GM19438 (cell line): ENCODE results near the gene PTPRN2.
"Not testable (repeated sequence)": the region's sequence is repeated elsewhere in the genome, so short reads cannot be mapped to it uniquely, and the experiment has no call there.

ENCODE experiments used
- ATAC-seq: cut with Tn5 transposase; IDR thresholded peaks from one replicate; pipeline ENCODE4 v1.9.1; 2021; ENCODE audit warnings: low read depth; ENCODE audit not compliant: unreplicated experiment

The PTPRN2 gene

GRCh38 chr7:157717211-157718174 is 870.1 kb downstream of the PTPRN2 start:
- ATAC-seq = no peak

DNA sequence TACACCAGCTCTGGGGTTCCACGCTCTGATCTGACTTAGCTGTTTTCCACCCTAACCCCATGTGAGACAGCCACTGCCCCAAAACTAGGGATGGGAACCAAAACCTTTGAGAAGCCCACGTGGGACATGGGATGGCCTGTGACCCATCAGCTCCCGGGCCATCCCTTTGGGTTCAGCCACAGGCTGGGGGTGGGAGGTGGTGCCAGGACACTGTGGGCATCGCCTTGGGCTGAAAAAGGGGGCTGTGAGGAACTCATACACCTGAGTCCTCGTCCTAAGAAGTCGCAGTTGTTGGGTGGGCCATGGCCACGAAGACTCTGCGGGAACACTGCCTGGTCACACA is 871.7 kb downstream of the PTPRN2 start:
- ATAC-seq = no peak

- no peak for ATAC-seq
Measured at GRCh38 chr7:157715071-157715937, 872.3 kb downstream of the PTPRN2 start.

GRCh38 chr7:157714166-157715070 is 873.2 kb downstream of the PTPRN2 start:
- ATAC-seq = no peak

DNA sequence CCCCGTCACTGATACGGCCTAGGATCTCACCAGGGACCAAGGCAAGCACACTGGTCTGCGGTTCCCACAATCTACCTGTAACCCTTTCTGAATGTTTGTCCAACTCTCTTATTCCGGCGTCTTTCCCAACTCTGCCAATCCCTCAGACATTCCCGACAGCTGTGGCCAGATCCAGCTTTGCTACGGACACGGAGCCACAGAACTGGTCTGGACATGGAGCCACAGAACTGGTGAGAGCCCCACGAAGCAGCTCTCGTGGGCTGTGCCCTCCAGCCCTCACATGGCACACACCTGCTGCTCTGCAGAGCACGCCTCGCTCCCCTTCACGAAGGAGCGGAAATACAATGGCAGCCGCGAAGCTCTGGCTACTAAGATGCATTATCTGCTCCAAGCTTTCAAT is 874.0 kb downstream of the PTPRN2 start:
- no peak for ATAC-seq

GRCh38 chr7:157712666-157713235 is 874.9 kb downstream of the PTPRN2 start:
- ATAC-seq = no peak

GRCh38 chr7:157711353-157711888 is 876.2 kb downstream of the PTPRN2 start:
- ATAC-seq = no peak

GRCh38 chr7:157710396-157710795 is 877.2 kb downstream of the PTPRN2 start:
- ATAC-seq = no peak

GRCh38 chr7:157709531-157710251 is 877.9 kb downstream of the PTPRN2 start:
- ATAC-seq = no peak

GRCh38 chr7:157708919-157709295 is 878.7 kb downstream of the PTPRN2 start:
- ATAC-seq = no peak

- no peak for ATAC-seq
Measured at GRCh38 chr7:157707983-157708918, 879.4 kb downstream of the PTPRN2 start.

GRCh38 chr7:157704365-157704764 is 883.3 kb downstream of the PTPRN2 start:
- ATAC-seq = no peak

- no peak for ATAC-seq
Measured at GRCh38 chr7:157703534-157704195, 884.0 kb downstream of the PTPRN2 start.

DNA sequence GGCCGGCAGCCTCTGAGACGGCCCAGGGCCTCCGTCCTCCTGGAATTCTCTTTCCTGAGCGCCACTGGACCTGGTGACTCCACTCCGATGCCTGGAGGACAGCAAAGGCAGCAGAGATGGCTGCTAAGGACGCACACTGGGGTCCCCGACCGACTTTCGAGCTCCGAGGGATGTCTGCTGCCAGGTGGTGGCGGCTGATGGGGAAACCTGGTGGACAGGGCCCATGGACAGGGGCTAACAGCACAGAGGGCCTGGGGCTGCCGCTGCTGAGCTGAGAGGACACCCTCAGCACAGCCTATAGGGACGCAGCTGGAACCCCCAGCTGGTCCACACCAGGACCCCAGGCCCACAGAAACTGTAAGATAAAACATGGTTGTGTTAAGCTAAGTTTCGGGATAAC is 884.5 kb downstream of the PTPRN2 start:
- no peak for ATAC-seq

DNA sequence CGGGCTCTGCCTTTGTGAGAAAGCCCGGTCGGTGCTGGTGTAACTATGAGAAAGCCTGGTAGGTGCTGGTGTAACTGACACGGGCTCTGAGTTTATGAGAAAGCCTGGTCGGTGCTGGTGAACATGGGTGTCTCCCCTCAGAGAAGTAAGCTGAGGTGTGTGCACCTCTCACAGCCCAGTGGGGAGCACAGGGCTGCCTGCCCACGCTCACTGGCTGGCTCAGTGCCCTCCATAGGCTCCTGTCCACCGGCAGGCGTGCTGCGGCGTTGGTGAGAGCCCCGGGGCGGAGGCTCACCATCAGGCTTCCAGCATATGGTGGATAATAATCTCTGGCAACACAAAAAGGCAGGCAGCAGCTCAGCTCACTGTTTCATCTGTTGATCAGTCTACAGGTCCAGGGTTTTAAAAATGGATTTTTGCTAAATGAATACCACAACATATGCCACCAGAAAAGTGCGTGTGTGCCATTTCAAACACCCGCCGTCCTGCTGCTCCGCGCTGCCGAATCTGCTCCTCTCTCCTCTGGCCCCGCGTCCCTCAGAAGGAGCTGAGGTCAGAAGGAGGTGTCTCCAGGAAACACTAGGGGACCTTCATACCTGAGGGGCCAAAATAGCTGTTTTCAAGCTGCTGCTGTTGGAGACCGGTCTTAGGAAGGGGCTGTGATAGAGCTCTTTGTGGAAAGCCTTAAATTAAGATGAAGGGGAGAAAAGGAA is 885.2 kb downstream of the PTPRN2 start:
- no peak for ATAC-seq

DNA sequence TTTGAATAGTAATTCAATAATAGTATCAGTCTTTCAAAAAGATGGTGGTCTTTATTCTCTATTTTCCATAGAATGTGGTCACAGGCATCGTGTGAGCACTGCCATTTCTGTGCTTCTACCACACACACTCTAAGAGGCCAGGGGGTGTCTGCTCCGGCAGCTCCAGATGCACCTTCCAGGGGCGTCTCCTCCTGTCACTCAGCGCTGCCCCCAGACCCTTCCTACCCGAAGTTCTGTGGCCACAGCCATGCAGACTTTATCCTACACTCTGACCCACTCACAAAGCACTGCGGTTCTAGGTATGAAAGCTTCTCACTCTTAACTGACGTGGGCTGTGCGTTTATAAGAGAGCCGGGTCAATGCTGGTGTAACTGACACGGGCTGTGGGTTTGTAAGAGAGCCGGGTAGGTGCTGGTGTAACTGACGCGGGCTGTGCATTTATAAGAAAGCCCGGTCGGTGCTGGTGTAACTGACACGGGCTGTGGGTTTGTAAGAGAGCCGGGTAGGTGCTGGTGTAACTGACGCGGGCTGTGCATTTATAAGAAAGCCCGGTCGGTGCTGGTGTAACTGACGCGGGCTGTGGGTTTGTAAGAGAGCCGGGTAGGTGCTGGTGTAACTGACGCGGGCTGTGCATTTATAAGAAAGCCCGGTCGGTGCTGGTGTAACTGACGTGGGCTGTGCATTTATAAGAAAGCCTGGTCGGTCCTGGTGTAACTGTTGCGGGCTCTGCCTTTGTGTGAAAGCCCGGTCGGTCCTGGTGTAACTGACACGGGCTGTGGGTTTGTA is 886.0 kb downstream of the PTPRN2 start:
- not testable (repeated sequence) for ATAC-seq
